Activated naive CD4-positive, alpha-beta T cell treated with anti-CD3 and anti-CD28 coated beads, Interleukin-2, amount 50 U/mL, for 16 hours (primary cell): Measurements from ENCODE around the gene PRKCE.

ENCODE experiments used
- DNase-seq: peaks from one replicate; pipeline ENCODE4 v3.0.0-alpha.2; 2020

Gene PRKCE

GRCh38 chr2:46101557-46102220, 450.2 kb downstream of the PRKCE start:
- DNase-seq, result no peak

GRCh38 chr2:46106690-46107089, 455.2 kb downstream of the PRKCE start:
- no peak for DNase-seq

- no peak for DNase-seq
Observed at GRCh38 chr2:46114996-46115395, 463.5 kb downstream of the PRKCE start.

- DNase-seq, result no peak
Observed at GRCh38 chr2:46116150-46116549, 464.7 kb downstream of the PRKCE start.

GRCh38 chr2:46116553-46116991, 465.1 kb downstream of the PRKCE start:
- DNase-seq, result no peak

GRCh38 chr2:46117379-46117778, 465.9 kb downstream of the PRKCE start:
- DNase-seq, result no peak

- no peak for DNase-seq
Observed at GRCh38 chr2:46117994-46118393, 466.5 kb downstream of the PRKCE start.

- DNase-seq, result no peak
Observed at GRCh38 chr2:46118656-46119371, 467.3 kb downstream of the PRKCE start.

- no peak for DNase-seq
Observed at GRCh38 chr2:46119453-46119852, 468.0 kb downstream of the PRKCE start.

GRCh38 chr2:46120792-46121555, 469.5 kb downstream of the PRKCE start:
- no peak for DNase-seq

- no peak for DNase-seq
Observed at GRCh38 chr2:46122318-46122976, 471.0 kb downstream of the PRKCE start.

GRCh38 chr2:46123013-46123412, 471.5 kb downstream of the PRKCE start:
- DNase-seq, result no peak

- DNase-seq, result no peak
Observed at GRCh38 chr2:46125798-46126197, 474.3 kb downstream of the PRKCE start.

- DNase-seq, result no peak
Observed at GRCh38 chr2:46126571-46126970, 475.1 kb downstream of the PRKCE start.

GRCh38 chr2:46127176-46127575, 475.7 kb downstream of the PRKCE start:
- DNase-seq, result no peak

- DNase-seq, result no peak
Observed at GRCh38 chr2:46130511-46130910, 479.0 kb downstream of the PRKCE start.

- DNase-seq, result no peak
Observed at GRCh38 chr2:46132996-46133395, 481.5 kb downstream of the PRKCE start.

GRCh38 chr2:46134531-46135227, 483.2 kb downstream of the PRKCE start:
- DNase-seq, result no peak

GRCh38 chr2:46135228-46135855, 483.9 kb downstream of the PRKCE start:
- DNase-seq, result no peak

GRCh38 chr2:46135958-46136357, 484.5 kb downstream of the PRKCE start:
- no peak for DNase-seq

- no peak for DNase-seq
Observed at GRCh38 chr2:46136481-46136880, 485.0 kb downstream of the PRKCE start.

- no peak for DNase-seq
Observed at GRCh38 chr2:46136953-46137352, 485.5 kb downstream of the PRKCE start.
